Naive thymus-derived CD4-positive, alpha-beta T cell (primary cell): ENCODE data around the gene MBNL2. TPM values are rescaled to one million over a fixed set of nuclear protein-coding genes. Genes with fewer than 3 reads are reported as not detected.
A peak's percentile ranks its signal among the peaks of the same experiment; 100 is the strongest.

Experiments
- ATAC-seq: fragments of 150-1000 bp; cut with Tn5 transposase; 2 replicates; pipeline ENCODE4 v1.10.0; 2021; ENCODE audit warnings: mild to moderate bottlenecking, moderate library complexity
- CTCF ChIA-PET: fragments of 350-600 bp; sonication (Branson Sonifier 250); formaldehyde crosslinking; loops from one replicate; lab custom pipeline; 2021; ENCODE audit warnings: antibody characterized with exemption; lab: Charles Lee
- POLR2A ChIA-PET: fragments of 350-600 bp; sonication (Branson Sonifier 250); formaldehyde crosslinking; loops from one replicate; lab custom pipeline; 2021; ENCODE audit warnings: antibody characterized with exemption, inconsistent platforms; lab: Charles Lee
- DNase-seq, 9 donors: peaks; one replicate each; pipeline versions ENCODE4 v3.0.0 to v3.0.0-alpha.2; 2020 to 2022; ENCODE audit warnings: mixed read lengths in 1 of 9
- H3K27ac ChIP-seq: one replicate; pipeline ENCODE4 v1.7.0; 2013; ENCODE audit warnings: mild to moderate bottlenecking, low read depth, low read length, moderate library complexity
- H3K27me3 ChIP-seq, 2 donors: one replicate each; pipeline ENCODE4 v1.7.0; 2013; ENCODE audit warnings: low read length in 2 of 2, mild to moderate bottlenecking in 2 of 2, moderate library complexity in 2 of 2; ENCODE audit not compliant: control insufficient read depth in 2 of 2, insufficient read depth in 2 of 2
- H3K36me3 ChIP-seq, 3 experiments: 1 replicate in 2 of 3; 2 replicates in 1 of 3; pipeline ENCODE4 v1.7.0; 2013; ENCODE audit warnings: low read length in 3 of 3, mild to moderate bottlenecking in 3 of 3, moderate library complexity in 1 of 3; ENCODE audit not compliant: insufficient read depth in 3 of 3, control insufficient read depth in 2 of 3
- H3K4me1 ChIP-seq, 2 donors: one replicate each; pipeline ENCODE4 v1.7.0; 2013; ENCODE audit warnings: low read length in 2 of 2, mild to moderate bottlenecking in 2 of 2, moderate library complexity in 1 of 2; ENCODE audit not compliant: control insufficient read depth in 2 of 2, insufficient read depth in 2 of 2
- H3K4me3 ChIP-seq: 2 replicates; pipeline ENCODE4 v1.7.0; 2013; ENCODE audit warnings: mild to moderate bottlenecking, low read length
- H3K9me3 ChIP-seq, 3 experiments: 1 replicate in 2 of 3; 2 replicates in 1 of 3; pipeline ENCODE4 v1.7.0; 2013; ENCODE audit warnings: low read length in 3 of 3; ENCODE audit not compliant: control insufficient read depth in 2 of 3
- H3K27ac Mint-ChIP-seq, 9 donors: one replicate each; pipeline ENCODE4 v1.8.0; 2020 to 2022; ENCODE audit warnings: mixed read lengths in 9 of 9, mild to moderate bottlenecking in 8 of 9, moderate library complexity in 5 of 9, inconsistent platforms in 2 of 9
- H3K27me3 Mint-ChIP-seq, 5 donors: one replicate each; pipeline ENCODE4 v1.8.0; 2021 to 2022; ENCODE audit warnings: mixed read lengths in 5 of 5, mild to moderate bottlenecking in 1 of 5
- H3K36me3 Mint-ChIP-seq, 5 donors: one replicate each; pipeline ENCODE4 v1.8.0; 2020 to 2022; ENCODE audit warnings: mixed read lengths in 5 of 5, mild to moderate bottlenecking in 3 of 5, inconsistent platforms in 1 of 5
- H3K4me1 Mint-ChIP-seq, 7 donors: one replicate each; pipeline ENCODE4 v1.8.0; 2020 to 2022; ENCODE audit warnings: mixed read lengths in 7 of 7, mild to moderate bottlenecking in 3 of 7, inconsistent platforms in 1 of 7
- H3K4me3 Mint-ChIP-seq, 10 donors: one replicate each; pipeline ENCODE4 v1.8.0; 2020 to 2022; ENCODE audit warnings: mild to moderate bottlenecking in 10 of 10, mixed read lengths in 10 of 10, moderate library complexity in 6 of 10, inconsistent platforms in 2 of 10
- H3K9me3 Mint-ChIP-seq, 11 donors: one replicate each; pipeline ENCODE4 v1.8.0; 2020 to 2022; ENCODE audit warnings: mixed read lengths in 11 of 11, mild to moderate bottlenecking in 4 of 11, inconsistent platforms in 1 of 11, moderate library complexity in 1 of 11
- intact Hi-C, 2 donors: fragments of 100-400 bp; cut with micrococcal nuclease; formaldehyde crosslinking; loops; one replicate each; pipeline ENCODE4 v1.15.1; 2023
- polyA plus RNA-seq, 2 donors: library from polyadenylated mRNA; unstranded; fragments of 300-500 nt; fragmentation: Illumina TruSeq; gene quantifications; one replicate each; pipeline ENCODE4 v1.2.3, GENCODE V29; 2021
- total RNA-seq, 6 experiments: library from RNA in 5 of 6; stranded (reverse) in 5 of 6; gene quantifications; 1 replicate in 5 of 6; 2 replicates in 1 of 6; pipeline ENCODE4 v1.2.3 and lab custom pipeline; 2021 to 2026

MBNL2 gene
- total and polyA plus RNA-seq, 7 experiments from 2014 or later, result 13.4 to 28.6 (median 23.3) TPM

DNA sequence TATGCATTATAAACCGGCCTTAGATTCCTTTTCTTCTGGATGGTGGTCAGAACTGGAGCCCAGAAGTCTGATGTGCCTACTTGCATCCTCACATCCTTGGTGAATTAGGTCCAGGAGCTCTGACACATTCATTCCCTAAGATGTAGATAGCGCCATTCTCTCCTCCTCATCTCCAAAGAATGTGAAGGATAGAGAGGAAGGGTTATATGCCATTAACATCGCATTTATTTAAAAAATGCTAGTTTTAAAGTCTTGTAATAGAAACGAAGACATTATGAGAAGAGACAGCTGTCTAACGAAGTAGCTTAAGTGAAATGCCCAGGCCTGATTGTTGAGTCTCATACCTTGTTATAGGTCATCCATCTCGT lies 9.7 kb downstream of the MBNL2 start:
- intact Hi-C loops, result no loop called here
- H3K36me3 Mint-ChIP-seq, result peaks cover 0 to 38% (median 29%) of the 10 kb centered on the region in 5 donors
- no peak for ATAC-seq
- H3K27ac Mint-ChIP-seq, result no peak overlapping the region
- Histone ChIP-seq H3K9me3 (no peaks in the 10 kb centered on the region), H3K36me3 (peaks cover 0 to 7% (median 0%) of the 10 kb centered on the region in 3 experiments), H3K27me3 (no peaks in the 10 kb centered on the region), H3K4me3 (no peak overlapping the region), H3K4me1 (peaks cover 12 to 15% of the 10 kb centered on the region in 2 donors), H3K27ac (no peak overlapping the region)
- no peaks in the 10 kb centered on the region for H3K27me3 Mint-ChIP-seq
- DNase-seq, result no peak
- POLR2A ChIA-PET, result interaction anchor here (0.6 to 2.5 kb wide), 2 partner anchors 9 to 24 kb away, joined by 3 to 8 read pairs; partner anchors contain the start of gene MBNL2
- no peaks in the 10 kb centered on the region for H3K9me3 Mint-ChIP-seq
- CTCF ChIA-PET, result no interaction called here
- H3K4me1 Mint-ChIP-seq, result peaks cover 14 to 82% (median 75%) of the 10 kb centered on the region in 7 donors
- H3K4me3 Mint-ChIP-seq, result peak overlapping the region in 1 of 10 donors; percentile 3

DNA sequence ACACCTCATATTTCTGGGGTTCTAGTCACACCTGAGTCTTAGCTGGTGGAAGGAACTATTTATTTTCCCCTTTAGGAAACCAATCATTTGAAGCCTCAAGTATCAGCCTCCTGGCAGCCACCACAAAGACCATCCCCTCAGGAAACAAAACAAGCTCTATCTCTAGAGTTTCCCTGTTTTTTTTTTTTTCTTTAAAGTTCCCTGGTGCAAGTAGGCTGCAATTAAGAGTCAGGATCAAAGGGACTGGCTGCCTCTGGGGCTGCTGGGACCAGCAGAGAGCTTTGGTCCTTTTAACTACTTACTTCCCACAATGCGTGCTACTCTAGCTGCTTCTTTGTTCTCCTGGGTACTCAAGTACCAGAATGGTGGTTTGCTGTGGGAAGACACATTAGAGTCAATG lies 11.4 kb downstream of the MBNL2 start:
- Mint-ChIP-seq H3K9me3 (no peaks in the 10 kb centered on the region), H3K36me3 (peaks cover 3 to 52% (median 30%) of the 10 kb centered on the region in 5 donors), H3K27me3 (no peaks in the 10 kb centered on the region), H3K4me1 (peaks cover 14 to 85% (median 77%) of the 10 kb centered on the region in 7 donors), H3K4me3 (peak overlapping the region in 1 of 10 donors; percentile 34), H3K27ac (no peak overlapping the region)
- ATAC-seq (no peak), DNase-seq (no peak)
- intact Hi-C loops, result no loop called here
- ChIA-PET CTCF (no interaction called here), POLR2A (interaction anchor here (0.6 to 2.5 kb wide), 2 partner anchors 9 to 11 kb away, joined by 3 to 8 read pairs; partner anchors contain the start of gene MBNL2)
- H3K27me3 ChIP-seq, result no peaks in the 10 kb centered on the region
- H3K36me3 ChIP-seq, result peaks cover 0 to 7% (median 0%) of the 10 kb centered on the region in 3 experiments
- H3K27ac ChIP-seq, result no peak overlapping the region
- no peak overlapping the region for H3K4me3 ChIP-seq
- no peaks in the 10 kb centered on the region for H3K9me3 ChIP-seq
- H3K4me1 ChIP-seq, result peaks cover 0 to 11% of the 10 kb centered on the region in 2 donors

GRCh38 chr13:97234236-97234635 lies 12.1 kb downstream of the MBNL2 start:
- Mint-ChIP-seq H3K4me1 (peaks cover 21 to 93% (median 80%) of the 10 kb centered on the region in 7 donors), H3K9me3 (no peaks in the 10 kb centered on the region), H3K27me3 (no peaks in the 10 kb centered on the region), H3K4me3 (no peak overlapping the region), H3K27ac (peak overlapping the region in 1 of 9 donors; percentile 69), H3K36me3 (peaks cover 5 to 55% (median 30%) of the 10 kb centered on the region in 5 donors)
- Histone ChIP-seq H3K36me3 (peaks cover 0 to 7% (median 0%) of the 10 kb centered on the region in 3 experiments), H3K9me3 (no peaks in the 10 kb centered on the region), H3K27ac (no peak overlapping the region), H3K4me1 (peaks cover 0 to 17% of the 10 kb centered on the region in 2 donors), H3K4me3 (no peak overlapping the region), H3K27me3 (no peaks in the 10 kb centered on the region)
- no peak for DNase-seq
- CTCF ChIA-PET, result no interaction called here
- ATAC-seq, result no peak
- intact Hi-C loops, result no loop called here
- POLR2A ChIA-PET, result interaction anchor here (2.5 kb wide), 1 partner anchor 11 kb away, joined by 8 read pairs; the partner anchor contains the start of gene MBNL2

- no peaks in the 10 kb centered on the region for H3K9me3 Mint-ChIP-seq
- Histone ChIP-seq H3K4me3 (no peak overlapping the region), H3K27me3 (no peaks in the 10 kb centered on the region), H3K27ac (no peak overlapping the region), H3K4me1 (peaks cover 0 to 19% of the 10 kb centered on the region in 2 donors), H3K36me3 (peaks cover 0 to 7% (median 0%) of the 10 kb centered on the region in 3 experiments), H3K9me3 (no peaks in the 10 kb centered on the region)
- H3K36me3 Mint-ChIP-seq, result peaks cover 5 to 55% (median 30%) of the 10 kb centered on the region in 5 donors
- CTCF ChIA-PET, result no interaction called here
- peaks cover 21 to 93% (median 80%) of the 10 kb centered on the region in 7 donors for H3K4me1 Mint-ChIP-seq
- ATAC-seq, result no peak
- H3K4me3 Mint-ChIP-seq, result no peak overlapping the region
- POLR2A ChIA-PET, result no interaction called here
- intact Hi-C loops, result no loop called here
- peak overlapping the region in 1 of 9 donors; percentile 69 for H3K27ac Mint-ChIP-seq
- no peak for DNase-seq
- no peaks in the 10 kb centered on the region for H3K27me3 Mint-ChIP-seq
Measured at GRCh38 chr13:97234742-97235141, 12.6 kb downstream of the MBNL2 start.

GRCh38 chr13:97235549-97236231 lies 13.6 kb downstream of the MBNL2 start:
- H3K4me1 Mint-ChIP-seq, result peaks cover 21 to 93% (median 80%) of the 10 kb centered on the region in 7 donors

DNA sequence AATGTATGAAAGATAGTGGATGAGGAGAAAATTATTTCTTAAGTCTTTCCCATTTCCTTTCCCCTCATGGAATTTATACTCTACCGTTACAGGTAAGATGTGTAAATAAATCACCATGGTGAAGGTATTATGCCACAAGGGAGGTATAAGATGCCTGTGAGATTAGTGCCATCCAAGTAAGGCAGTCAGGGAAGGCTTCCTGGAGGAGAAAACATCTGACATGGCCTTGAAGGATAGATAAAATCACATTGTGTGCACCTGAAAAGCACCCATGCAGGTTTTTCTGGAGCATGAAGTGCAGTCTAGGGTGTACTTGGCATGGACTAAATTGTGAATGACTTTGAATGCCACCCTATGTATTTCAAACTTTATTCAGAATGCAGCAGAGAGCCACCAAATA lies 15.3 kb downstream of the MBNL2 start:
- Mint-ChIP-seq H3K36me3 (peaks cover 5 to 41% (median 18%) of the 10 kb centered on the region in 5 donors), H3K27me3 (no peaks in the 10 kb centered on the region), H3K9me3 (no peaks in the 10 kb centered on the region), H3K4me3 (no peak overlapping the region), H3K4me1 (peaks cover 23 to 92% (median 73%) of the 10 kb centered on the region in 7 donors), H3K27ac (no peak overlapping the region)
- no peak for DNase-seq
- ChIA-PET POLR2A (no interaction called here), CTCF (no interaction called here)
- no peaks in the 10 kb centered on the region for H3K9me3 ChIP-seq
- no peaks in the 10 kb centered on the region for H3K36me3 ChIP-seq
- H3K4me3 ChIP-seq, result no peak overlapping the region
- H3K27me3 ChIP-seq, result no peaks in the 10 kb centered on the region
- ATAC-seq, result no peak
- no peak overlapping the region for H3K27ac ChIP-seq
- intact Hi-C loops, result no loop called here
- H3K4me1 ChIP-seq, result peaks cover 4 to 19% of the 10 kb centered on the region in 2 donors

More at GRCh38 chr13:97235549-97236231, 13.6 kb downstream of the MBNL2 start:
- Mint-ChIP-seq H3K36me3 (peaks cover 5 to 50% (median 30%) of the 10 kb centered on the region in 5 donors), H3K4me3 (peak overlapping the region in 2 of 10 donors; percentile 5 to 27), H3K27me3 (no peaks in the 10 kb centered on the region), H3K9me3 (no peaks in the 10 kb centered on the region), H3K27ac (no peak overlapping the region)
- Histone ChIP-seq H3K4me1 (peaks cover 0 to 19% of the 10 kb centered on the region in 2 donors), H3K36me3 (peaks cover 0 to 7% (median 0%) of the 10 kb centered on the region in 3 experiments), H3K27ac (no peak overlapping the region), H3K9me3 (no peaks in the 10 kb centered on the region), H3K4me3 (no peak overlapping the region), H3K27me3 (no peaks in the 10 kb centered on the region)
- CTCF ChIA-PET, result no interaction called here
- DNase-seq, result no peak
- no peak for ATAC-seq
- POLR2A ChIA-PET, result no interaction called here
- intact Hi-C loops, result no loop called here
